HL-60 (cell line): Measurements from ENCODE around the gene PTPRN2.

Experiments
- POLR2AphosphoS5 ChIP-seq: IDR thresholded peaks from 2 replicates; pipeline ENCODE4 v1.6.1; 2012; ENCODE audit warnings: low read depth
- SPI1 ChIP-seq: IDR thresholded peaks from 2 replicates; pipeline ENCODE4 v1.6.1; 2012; ENCODE audit warnings: low read depth, mild to moderate bottlenecking, borderline replicate concordance
- TF ChIP-seq, protein P1 (sequence below): IDR thresholded peaks from 2 replicates; pipeline ENCODE4 v1.6.1; 2012; ENCODE audit warnings: low read depth; ENCODE audit not compliant: insufficient replicate concordance
- TF ChIP-seq, protein P2 (sequence below): IDR thresholded peaks from one replicate; pipeline ENCODE4 v1.5.1; 2011; ENCODE audit warnings: low read length, control low read depth, inconsistent platforms; ENCODE audit not compliant: insufficient read depth

DNA sequence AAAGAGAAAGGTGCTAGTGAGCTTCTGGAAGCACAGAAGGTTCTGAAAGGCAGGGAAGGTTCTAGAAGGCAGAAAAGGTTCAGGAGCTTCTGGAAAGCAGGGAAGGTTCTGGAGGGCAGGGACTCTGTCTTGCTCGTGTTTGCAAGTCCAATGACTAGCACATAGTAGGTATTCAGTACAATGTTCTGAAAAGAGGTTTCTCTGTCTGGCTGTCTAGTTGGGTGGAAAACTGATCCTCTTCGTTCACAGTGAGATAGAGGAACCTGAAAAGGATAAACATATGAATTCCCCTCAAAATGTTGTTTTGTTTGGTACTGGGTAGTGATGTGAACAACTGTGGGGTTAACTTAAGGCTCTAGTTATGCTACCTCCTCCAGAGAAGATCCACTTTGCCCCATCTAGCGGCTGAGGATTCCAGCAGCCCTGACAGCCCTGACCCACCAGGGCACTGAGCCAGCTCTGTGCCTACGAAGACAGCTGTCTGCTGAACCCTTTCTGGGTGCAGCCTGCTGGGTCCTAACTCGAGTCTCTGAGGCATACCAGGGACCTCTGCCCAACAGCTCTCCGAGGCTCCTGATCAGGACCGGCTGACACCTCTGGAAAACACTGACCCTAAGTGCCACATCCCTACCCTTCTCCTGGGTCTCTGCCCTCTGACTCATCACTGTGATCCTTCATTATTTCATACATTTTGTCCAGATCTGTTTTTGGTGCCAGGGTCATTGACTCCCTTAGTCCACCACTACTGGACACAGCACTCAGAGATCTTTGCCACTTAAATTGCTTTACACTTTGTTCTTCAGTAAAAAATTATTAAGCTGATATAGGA lies 15.4 kb downstream of the PTPRN2 start:
- TF ChIP-seq POLR2AphosphoS5 = no peak
- TF ChIP-seq, protein P1, sequence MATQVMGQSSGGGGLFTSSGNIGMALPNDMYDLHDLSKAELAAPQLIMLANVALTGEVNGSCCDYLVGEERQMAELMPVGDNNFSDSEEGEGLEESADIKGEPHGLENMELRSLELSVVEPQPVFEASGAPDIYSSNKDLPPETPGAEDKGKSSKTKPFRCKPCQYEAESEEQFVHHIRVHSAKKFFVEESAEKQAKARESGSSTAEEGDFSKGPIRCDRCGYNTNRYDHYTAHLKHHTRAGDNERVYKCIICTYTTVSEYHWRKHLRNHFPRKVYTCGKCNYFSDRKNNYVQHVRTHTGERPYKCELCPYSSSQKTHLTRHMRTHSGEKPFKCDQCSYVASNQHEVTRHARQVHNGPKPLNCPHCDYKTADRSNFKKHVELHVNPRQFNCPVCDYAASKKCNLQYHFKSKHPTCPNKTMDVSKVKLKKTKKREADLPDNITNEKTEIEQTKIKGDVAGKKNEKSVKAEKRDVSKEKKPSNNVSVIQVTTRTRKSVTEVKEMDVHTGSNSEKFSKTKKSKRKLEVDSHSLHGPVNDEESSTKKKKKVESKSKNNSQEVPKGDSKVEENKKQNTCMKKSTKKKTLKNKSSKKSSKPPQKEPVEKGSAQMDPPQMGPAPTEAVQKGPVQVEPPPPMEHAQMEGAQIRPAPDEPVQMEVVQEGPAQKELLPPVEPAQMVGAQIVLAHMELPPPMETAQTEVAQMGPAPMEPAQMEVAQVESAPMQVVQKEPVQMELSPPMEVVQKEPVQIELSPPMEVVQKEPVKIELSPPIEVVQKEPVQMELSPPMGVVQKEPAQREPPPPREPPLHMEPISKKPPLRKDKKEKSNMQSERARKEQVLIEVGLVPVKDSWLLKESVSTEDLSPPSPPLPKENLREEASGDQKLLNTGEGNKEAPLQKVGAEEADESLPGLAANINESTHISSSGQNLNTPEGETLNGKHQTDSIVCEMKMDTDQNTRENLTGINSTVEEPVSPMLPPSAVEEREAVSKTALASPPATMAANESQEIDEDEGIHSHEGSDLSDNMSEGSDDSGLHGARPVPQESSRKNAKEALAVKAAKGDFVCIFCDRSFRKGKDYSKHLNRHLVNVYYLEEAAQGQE = no peak
- TF ChIP-seq, protein P2, sequence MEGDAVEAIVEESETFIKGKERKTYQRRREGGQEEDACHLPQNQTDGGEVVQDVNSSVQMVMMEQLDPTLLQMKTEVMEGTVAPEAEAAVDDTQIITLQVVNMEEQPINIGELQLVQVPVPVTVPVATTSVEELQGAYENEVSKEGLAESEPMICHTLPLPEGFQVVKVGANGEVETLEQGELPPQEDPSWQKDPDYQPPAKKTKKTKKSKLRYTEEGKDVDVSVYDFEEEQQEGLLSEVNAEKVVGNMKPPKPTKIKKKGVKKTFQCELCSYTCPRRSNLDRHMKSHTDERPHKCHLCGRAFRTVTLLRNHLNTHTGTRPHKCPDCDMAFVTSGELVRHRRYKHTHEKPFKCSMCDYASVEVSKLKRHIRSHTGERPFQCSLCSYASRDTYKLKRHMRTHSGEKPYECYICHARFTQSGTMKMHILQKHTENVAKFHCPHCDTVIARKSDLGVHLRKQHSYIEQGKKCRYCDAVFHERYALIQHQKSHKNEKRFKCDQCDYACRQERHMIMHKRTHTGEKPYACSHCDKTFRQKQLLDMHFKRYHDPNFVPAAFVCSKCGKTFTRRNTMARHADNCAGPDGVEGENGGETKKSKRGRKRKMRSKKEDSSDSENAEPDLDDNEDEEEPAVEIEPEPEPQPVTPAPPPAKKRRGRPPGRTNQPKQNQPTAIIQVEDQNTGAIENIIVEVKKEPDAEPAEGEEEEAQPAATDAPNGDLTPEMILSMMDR = no peak
- TF ChIP-seq SPI1 = no peak
